Measurements from ENCODE around the gene KRT31. TPM values are rescaled to one million over a fixed set of nuclear protein-coding genes. Genes with fewer than 3 reads are reported as not detected.
"Not testable (repeated sequence)": the region's sequence is repeated elsewhere in the genome, so short reads cannot be mapped to it uniquely, and the experiment has no call there.

Gene KRT31
- total and polyA plus RNA-seq, 2 donors (not counting 1 experiment from before 2014, with no cell fraction given) = not detected

- peaks cover 13% of the 10 kb centered on the region for H3K9me3 Mint-ChIP-seq (ENCODE audit: insufficient read depth)
- POLR2A ChIA-PET = no interaction called here
- H2AFZ ChIP-seq (ENCODE audit: insufficient read depth, low read depth, low read length, poor library complexity, severe bottlenecking) = no peak overlapping the region
- H3K27ac ChIP-seq (ENCODE audit: low read length in 2 of 2) = no peak overlapping the region
- H4K20me1 ChIP-seq (ENCODE audit: control insufficient read depth, insufficient read depth, low read length, poor library complexity, severe bottlenecking) = no peaks in the 10 kb centered on the region
- intact Hi-C loops (cut with micrococcal nuclease) = no loop called here
- ATAC-seq (ENCODE audit: low read depth) (no peak), DNase-seq (no peak)
- no peak overlapping the region for H3K4me3 ChIP-seq (ENCODE audit: control extremely low read depth in 1 of 5, extremely low read depth in 1 of 5, insufficient read depth in 1 of 5, low read depth in 2 of 5, low read length in 4 of 5)
- no peak overlapping the region for H3K27ac Mint-ChIP-seq
- no peak overlapping the region for H3K4me2 ChIP-seq (replicated peaks; ENCODE audit: low read depth, low read length, poor library complexity, severe bottlenecking)
- no peak overlapping the region for H3K4me3 Mint-ChIP-seq
- no peaks in the 10 kb centered on the region for H3K4me1 Mint-ChIP-seq
- H3K27me3 ChIP-seq (replicated peaks in 1 of 4; ENCODE audit: control extremely low read depth in 1 of 4, control insufficient read depth in 3 of 4, insufficient read depth in 4 of 4, low read length in 3 of 4) = peaks cover 0 to 10% (median 1%) of the 10 kb centered on the region in 4 experiments
- no peaks in the 10 kb centered on the region for H3K36me3 ChIP-seq (replicated peaks in 1 of 2; ENCODE audit: control extremely low read depth in 1 of 2, control insufficient read depth in 1 of 2, extremely low read depth in 1 of 2, insufficient read depth in 2 of 2, low read length in 1 of 2)
- peaks cover 15% of the 10 kb centered on the region for H3K27me3 Mint-ChIP-seq
- WGBS (ENCODE audit: insufficient coverage) = no CpG with 5 or more reads among the region's 1 CpG
- TF ChIP-seq CTCF (IDR thresholded peaks at IDR 0.05) (no peak), EZH2 (IDR thresholded peaks at IDR 0.05; ENCODE audit: borderline replicate concordance, insufficient read depth, low read depth, low read length, poor library complexity, severe bottlenecking) (no peak)
- no peaks in the 10 kb centered on the region for H3K4me1 ChIP-seq (ENCODE audit: control insufficient read depth in 2 of 2, insufficient read depth in 2 of 2, low read length in 2 of 2)
- H3K79me2 ChIP-seq (ENCODE audit: control insufficient read depth, insufficient read depth, low read length) = no peaks in the 10 kb centered on the region
- no peak overlapping the region for H3K9ac ChIP-seq (ENCODE audit: low read length)
- H3K9me3 ChIP-seq (ENCODE audit: control extremely low read depth in 1 of 3, control insufficient read depth in 2 of 3, insufficient read depth in 1 of 3, low read length in 2 of 3) = peaks cover 0 to 18% (median 11%) of the 10 kb centered on the region in 3 donors
- CTCF ChIA-PET = no interaction called here
These were observed 13.7 kb downstream of the KRT31 start for GRCh38 chr17:41383690-41384089.

- no peaks in the 10 kb centered on the region for H3K36me3 ChIP-seq (replicated peaks in 1 of 2; ENCODE audit: control extremely low read depth in 1 of 2, control insufficient read depth in 1 of 2, extremely low read depth in 1 of 2, insufficient read depth in 2 of 2, low read length in 1 of 2)
- peaks cover 9% of the 10 kb centered on the region for H3K9me3 Mint-ChIP-seq (ENCODE audit: insufficient read depth)
- no peak overlapping the region for H3K9ac ChIP-seq (ENCODE audit: low read length)
- TF ChIP-seq CTCF (IDR thresholded peaks at IDR 0.05) (no peak), EZH2 (IDR thresholded peaks at IDR 0.05; ENCODE audit: borderline replicate concordance, insufficient read depth, low read depth, low read length, poor library complexity, severe bottlenecking) (no peak)
- ChIA-PET CTCF (no interaction called here), POLR2A (no interaction called here)
- no peak overlapping the region for H3K4me3 ChIP-seq (ENCODE audit: control extremely low read depth in 1 of 5, extremely low read depth in 1 of 5, insufficient read depth in 1 of 5, low read depth in 2 of 5, low read length in 4 of 5)
- intact Hi-C loops (cut with micrococcal nuclease) = no loop called here
- no peak for ATAC-seq (ENCODE audit: low read depth)
- no peak overlapping the region for H3K4me2 ChIP-seq (replicated peaks; ENCODE audit: low read depth, low read length, poor library complexity, severe bottlenecking)
- H2AFZ ChIP-seq (ENCODE audit: insufficient read depth, low read depth, low read length, poor library complexity, severe bottlenecking) = no peak overlapping the region
- no peak overlapping the region for H3K27ac ChIP-seq (ENCODE audit: low read length in 2 of 2)
- no peaks in the 10 kb centered on the region for H3K4me1 Mint-ChIP-seq
- H4K20me1 ChIP-seq (ENCODE audit: control insufficient read depth, insufficient read depth, low read length, poor library complexity, severe bottlenecking) = no peaks in the 10 kb centered on the region
- no CpG with 5 or more reads among the region's 1 CpG for WGBS (ENCODE audit: insufficient coverage)
- H3K79me2 ChIP-seq (ENCODE audit: control insufficient read depth, insufficient read depth, low read length) = no peaks in the 10 kb centered on the region
- H3K27ac Mint-ChIP-seq = no peak overlapping the region
- peaks cover 0 to 7% (median 1%) of the 10 kb centered on the region in 4 experiments for H3K27me3 ChIP-seq (replicated peaks in 1 of 4; ENCODE audit: control extremely low read depth in 1 of 4, control insufficient read depth in 3 of 4, insufficient read depth in 4 of 4, low read length in 3 of 4)
- peaks cover 0 to 14% (median 9%) of the 10 kb centered on the region in 3 donors for H3K9me3 ChIP-seq (ENCODE audit: control extremely low read depth in 1 of 3, control insufficient read depth in 2 of 3, insufficient read depth in 1 of 3, low read length in 2 of 3)
- peaks cover 8% of the 10 kb centered on the region for H3K27me3 Mint-ChIP-seq
- no peaks in the 10 kb centered on the region for H3K4me1 ChIP-seq (ENCODE audit: control insufficient read depth in 2 of 2, insufficient read depth in 2 of 2, low read length in 2 of 2)
- no peak overlapping the region for H3K4me3 Mint-ChIP-seq
- DNase-seq = no peak
These were observed 15.0 kb downstream of the KRT31 start for GRCh38 chr17:41382394-41382793.

GRCh38 chr17:41381943-41382342, 15.5 kb downstream of the KRT31 start, which contains the start of gene KRT34:
Gene KRT34, minus strand, starts transcription at chr17:41382306. Its CDS starts 60 bp downstream, at chr17:41382246.
- H3K9ac ChIP-seq (ENCODE audit: low read length); H4K20me1 ChIP-seq (ENCODE audit: control insufficient read depth, insufficient read depth, low read length, poor library complexity, severe bottlenecking); H3K9me3 ChIP-seq (ENCODE audit: control extremely low read depth in 1 of 3, control insufficient read depth in 2 of 3, insufficient read depth in 1 of 3, low read length in 2 of 3); CTCF ChIA-PET; H3K36me3 ChIP-seq (replicated peaks in 1 of 2; ENCODE audit: control extremely low read depth in 1 of 2, control insufficient read depth in 1 of 2, extremely low read depth in 1 of 2, insufficient read depth in 2 of 2, low read length in 1 of 2); H3K27me3 Mint-ChIP-seq; intact Hi-C loops (cut with micrococcal nuclease); ATAC-seq (ENCODE audit: low read depth); H3K4me3 Mint-ChIP-seq; POLR2A ChIA-PET; DNase-seq; H3K4me3 ChIP-seq (ENCODE audit: control extremely low read depth in 1 of 5, extremely low read depth in 1 of 5, insufficient read depth in 1 of 5, low read depth in 2 of 5, low read length in 4 of 5); H3K27ac Mint-ChIP-seq; H3K27ac ChIP-seq (ENCODE audit: low read length in 2 of 2); H3K4me1 ChIP-seq (ENCODE audit: control insufficient read depth in 2 of 2, insufficient read depth in 2 of 2, low read length in 2 of 2); H2AFZ ChIP-seq (ENCODE audit: insufficient read depth, low read depth, low read length, poor library complexity, severe bottlenecking); H3K9me3 Mint-ChIP-seq (ENCODE audit: insufficient read depth); H3K27me3 ChIP-seq (replicated peaks in 1 of 4; ENCODE audit: control extremely low read depth in 1 of 4, control insufficient read depth in 3 of 4, insufficient read depth in 4 of 4, low read length in 3 of 4); H3K4me2 ChIP-seq (replicated peaks; ENCODE audit: low read depth, low read length, poor library complexity, severe bottlenecking); H3K4me1 Mint-ChIP-seq; H3K79me2 ChIP-seq (ENCODE audit: control insufficient read depth, insufficient read depth, low read length): not testable (repeated sequence)
- 97% methylated on average over 7 of the region's 13 CpGs for WGBS (ENCODE audit: insufficient coverage)

Data from B cell (primary cell).